SK-MEL-5 (cell line): ENCODE measurements around the gene METTL23. TPM values are rescaled to one million over a fixed set of nuclear protein-coding genes. Genes with fewer than 3 reads are reported as not detected.
"Not testable (repeated sequence)": the region's sequence is repeated elsewhere in the genome, so short reads cannot be mapped to it uniquely, and the experiment has no call there.

Experiments used
- DNase-seq: peaks from one replicate; pipeline ENCODE4 v3.0.0-alpha.2; 2016; ENCODE audit warnings: low read depth, low spot score
- in situ Hi-C: cut with HindIII; loops from 2 replicates; pipeline ENCODE4 v1.10.0; 2016; ENCODE audit warnings: low sequenced_read_pairs, high pct_unique_total_duplicates, low pct_unique_long_range_greater_than_20kb
- total RNA-seq: library from RNA; depleted of rRNA; stranded (reverse); fragments of >200 nt; shearing (Covaris generic); gene quantifications from 2 replicates; pipeline ENCODE4 v1.2.3, GENCODE V29; 2014

The METTL23 gene
- total RNA-seq, 1 experiment from 2014 or later, result 183 TPM

DNA sequence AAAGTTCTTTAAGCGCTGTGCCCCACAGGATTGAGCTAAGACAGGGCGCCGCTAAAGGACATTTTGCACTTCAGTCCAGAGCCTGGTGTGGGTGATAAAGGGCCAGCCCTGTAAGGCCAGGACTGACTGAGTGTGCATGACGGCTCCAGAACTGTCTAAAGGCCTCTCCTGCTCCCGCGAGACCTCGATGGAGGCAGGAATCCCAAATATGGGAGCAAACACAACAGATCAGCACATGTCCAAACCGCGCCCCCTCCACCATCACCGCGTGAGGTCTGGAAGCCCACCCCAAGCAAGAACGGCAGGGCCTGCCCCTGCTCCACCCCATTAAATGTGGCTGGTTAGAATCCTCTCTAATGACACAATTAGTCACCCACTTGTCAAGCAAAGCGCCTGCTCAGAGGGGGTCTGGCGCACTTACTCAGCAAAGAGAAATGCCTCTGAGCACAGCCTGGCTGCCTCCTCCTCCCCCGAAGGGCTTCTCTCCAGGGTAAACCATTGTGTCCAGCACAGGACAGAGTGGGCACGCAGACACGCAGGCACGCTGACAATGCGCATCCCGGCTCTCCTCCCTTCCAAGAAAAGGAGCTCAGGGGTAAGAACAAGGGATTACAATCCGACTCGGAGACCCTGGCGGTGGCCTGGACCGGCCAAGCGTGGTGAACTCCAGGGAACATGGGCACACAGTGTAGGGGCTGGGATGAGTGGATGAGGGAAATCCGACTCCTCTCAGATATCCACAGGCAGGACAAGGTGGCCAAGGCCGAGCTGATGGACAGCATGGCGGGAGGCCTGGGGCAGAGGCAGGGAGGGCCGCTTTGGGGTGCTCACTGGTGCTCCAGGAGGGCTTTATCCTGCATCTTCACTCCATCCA, 17.3 kb upstream of the METTL23 start:
- in situ Hi-C loops, result no loop called here

DNA sequence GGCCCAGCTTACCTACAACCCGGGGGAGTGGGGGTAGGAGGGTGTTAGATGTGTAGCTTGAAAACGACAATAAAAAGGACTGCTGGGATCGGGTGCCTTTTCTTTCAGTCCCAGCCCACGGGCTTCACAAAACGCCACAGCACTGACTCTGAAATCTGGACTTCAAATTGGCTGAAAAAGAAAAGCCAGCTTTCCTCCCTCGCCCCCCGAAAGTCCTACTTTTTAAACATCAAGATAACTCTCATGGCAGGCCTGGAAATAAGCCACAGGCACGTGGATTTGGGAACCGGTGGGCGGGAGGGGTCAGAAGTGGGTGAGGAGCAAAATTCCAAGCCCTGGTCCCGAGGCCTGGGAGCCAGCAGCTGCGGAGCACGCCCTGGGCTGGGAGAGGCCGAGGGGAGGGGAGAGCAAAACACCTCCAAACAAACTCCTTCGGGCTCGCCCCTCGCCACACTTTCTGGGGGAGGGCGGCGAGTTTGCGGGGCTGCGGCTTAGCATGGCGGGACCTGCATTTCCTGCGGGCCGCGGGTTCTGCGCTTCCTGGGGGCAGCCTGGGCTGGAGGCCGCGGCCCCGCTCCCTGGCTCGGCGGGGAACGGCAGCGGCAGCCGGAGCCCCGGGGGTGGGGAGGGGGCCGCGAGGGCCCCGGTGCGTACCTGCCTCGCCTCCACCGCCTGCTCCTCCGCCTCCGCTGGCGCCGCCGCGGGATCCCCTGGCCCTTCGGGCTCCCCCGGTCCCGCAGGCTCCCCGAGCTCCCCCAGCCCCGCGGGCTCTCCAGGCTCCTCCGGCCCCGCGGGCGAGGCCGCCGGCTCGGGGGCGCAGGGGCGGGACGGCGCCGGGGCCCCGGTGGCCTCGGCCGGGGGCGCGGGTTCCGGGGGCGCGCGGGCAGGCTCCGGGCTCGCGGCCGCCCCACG, 16.4 kb upstream of the METTL23 start:
- in situ Hi-C loops, result loop anchor here (10.0 kb wide), 1 partner anchor 135 kb away; no protein-coding TSS in a partner anchor

More for the DNA sequence above, 17.3 kb upstream of the METTL23 start:
- DNase-seq, result no peak

DNA sequence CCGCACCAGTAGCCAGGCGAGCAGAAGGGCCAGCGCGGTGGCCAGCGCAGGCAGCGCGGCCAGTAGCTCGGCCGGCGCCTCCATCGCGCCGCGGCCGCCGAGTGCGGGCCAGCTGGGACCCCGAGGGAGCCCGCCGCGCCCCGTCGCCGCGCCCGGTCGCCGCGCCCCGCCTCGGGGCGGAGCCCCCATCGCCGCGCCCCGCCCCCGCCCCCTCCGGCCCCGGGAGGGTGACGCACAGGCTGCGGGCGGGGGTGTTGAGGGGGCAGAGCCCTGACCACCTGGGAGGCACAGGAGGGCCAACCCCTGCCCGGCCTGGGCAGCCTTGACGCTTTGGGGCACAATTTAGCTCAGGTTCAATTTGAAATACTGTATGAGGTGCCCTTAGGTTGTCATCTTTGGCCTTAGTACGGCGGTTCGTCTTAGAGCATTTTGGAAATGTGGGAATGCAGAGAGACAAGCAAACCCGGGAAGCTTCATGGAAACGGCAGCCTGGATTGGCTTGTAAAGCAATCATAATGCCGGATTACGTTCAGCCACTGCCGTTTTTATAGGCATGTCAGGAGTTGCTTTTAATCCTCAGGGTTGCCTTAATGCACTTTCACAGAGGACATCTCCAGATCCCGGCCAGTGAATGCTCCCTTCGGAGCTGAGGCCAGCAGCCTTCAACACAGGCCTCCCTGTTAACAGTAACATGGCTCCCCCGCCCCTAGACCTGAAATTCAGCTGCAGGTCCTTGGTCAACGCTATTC, 15.6 kb upstream of the METTL23 start, which contains the start of gene MXRA7:
TSS of gene MXRA7 (minus strand) at position 103 of the 749 bp plus-strand sequence. CDS start at position 84, 19 bp downstream.
- in situ Hi-C loops, result loop anchor here (10.0 kb wide), 1 partner anchor 136 kb away; no protein-coding TSS in a partner anchor
- peak; percentile 71 for DNase-seq

More for the DNA sequence above, 16.4 kb upstream of the METTL23 start:
- peak; percentile 38 for DNase-seq

DNA sequence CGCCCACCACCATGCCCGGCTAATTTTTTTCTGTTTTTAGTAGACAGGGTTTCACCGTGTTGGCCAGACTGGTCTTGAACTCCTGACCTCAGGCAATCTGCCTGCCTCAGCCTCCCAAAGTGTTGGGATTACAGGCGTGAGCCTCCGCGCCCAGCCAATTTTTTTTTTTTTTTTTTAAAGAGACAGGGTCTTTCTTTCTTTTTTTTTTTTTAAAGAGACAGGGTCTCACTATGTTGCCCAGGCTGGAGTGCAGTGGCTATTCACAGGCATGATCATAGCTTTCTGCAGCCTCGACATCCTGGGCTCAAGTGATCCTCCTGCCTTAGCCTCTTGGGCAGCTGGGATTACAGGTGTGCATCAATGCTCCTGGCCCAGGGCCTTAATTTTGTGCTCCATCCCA, 14.3 kb upstream of the METTL23 start:
- in situ Hi-C loops, result loop anchor here (10.0 kb wide), 1 partner anchor 138 kb away; no protein-coding TSS in a partner anchor

DNA sequence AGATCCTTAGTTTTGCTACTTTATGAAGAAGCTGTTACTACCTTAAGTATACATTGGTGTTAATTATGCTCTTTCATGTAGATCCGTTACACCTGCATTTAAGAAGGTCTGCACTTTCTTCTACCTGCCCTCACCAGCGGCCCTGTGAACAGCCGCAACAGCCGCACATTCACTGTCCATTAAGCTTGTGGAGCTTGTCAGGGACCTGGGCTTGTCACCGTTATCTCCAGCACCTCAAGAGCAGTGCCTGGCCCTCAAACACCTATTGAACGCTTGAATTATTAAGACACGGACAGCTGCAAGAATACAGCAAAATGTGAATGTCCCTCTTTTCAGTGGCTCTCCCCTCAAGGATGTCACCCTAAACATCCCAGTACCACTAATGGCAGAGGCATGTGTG, 12.9 kb upstream of the METTL23 start:
- in situ Hi-C loops, result loop anchor here (10.0 kb wide), 1 partner anchor 139 kb away; no protein-coding TSS in a partner anchor
- DNase-seq, result no peak

More for the DNA sequence above, 14.3 kb upstream of the METTL23 start:
- not testable (repeated sequence) for DNase-seq

DNA sequence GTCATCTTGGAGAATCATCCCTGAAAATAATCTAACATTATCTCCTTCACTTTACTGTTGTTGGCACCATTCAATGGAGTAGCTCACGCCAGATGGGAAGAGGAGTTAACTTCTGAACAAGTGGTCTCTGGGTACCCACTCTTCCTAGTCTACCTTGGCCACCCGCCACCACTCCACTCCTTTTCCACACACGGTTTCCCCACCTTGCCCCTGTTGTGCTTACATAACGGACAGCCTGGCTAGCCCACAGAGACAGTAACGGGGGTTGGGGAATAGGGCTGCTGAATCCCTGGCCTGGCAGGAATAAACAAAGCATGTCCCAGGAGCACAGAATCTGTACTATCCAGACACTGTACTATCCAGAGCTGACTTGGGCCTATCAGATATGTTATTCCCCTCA, 12.3 kb upstream of the METTL23 start:
- in situ Hi-C loops, result loop anchor here (10.0 kb wide), 1 partner anchor 140 kb away; no protein-coding TSS in a partner anchor
- DNase-seq, result no peak

DNA sequence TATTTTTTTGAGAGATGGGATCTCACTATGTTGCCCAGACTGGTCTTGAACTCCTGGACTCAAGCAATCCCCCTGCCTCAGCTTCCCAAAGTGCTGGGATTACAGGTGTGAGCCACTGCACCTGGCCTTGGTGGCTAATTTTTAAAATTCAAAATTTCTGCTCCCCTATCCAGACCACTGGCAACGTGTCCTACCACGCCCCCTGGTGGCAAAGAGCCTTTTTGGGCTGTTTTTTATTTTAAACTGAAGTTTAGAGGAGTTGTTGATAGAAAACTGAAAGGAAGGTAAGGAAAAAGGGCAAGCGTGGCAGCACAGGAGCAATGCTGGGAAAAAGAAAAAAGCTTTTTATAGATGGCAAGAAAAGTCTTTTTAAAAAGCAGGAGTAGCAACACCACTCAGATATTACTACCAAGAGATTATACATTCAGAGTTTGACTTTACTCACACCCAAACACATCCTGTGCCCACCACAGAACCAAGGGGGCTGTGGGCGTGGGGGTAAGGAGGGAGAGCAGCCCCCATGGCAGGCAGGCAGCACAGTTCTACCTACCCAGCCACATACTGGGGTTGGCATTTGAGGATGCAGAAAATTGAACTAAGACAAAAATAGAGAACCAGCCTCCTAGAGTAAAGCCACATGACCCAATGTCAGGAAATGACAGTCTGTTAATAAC, 11.7 kb upstream of the METTL23 start:
- in situ Hi-C loops, result loop anchor here (10.0 kb wide), 1 partner anchor 140 kb away; no protein-coding TSS in a partner anchor
- peak; percentile 82 for DNase-seq

DNA sequence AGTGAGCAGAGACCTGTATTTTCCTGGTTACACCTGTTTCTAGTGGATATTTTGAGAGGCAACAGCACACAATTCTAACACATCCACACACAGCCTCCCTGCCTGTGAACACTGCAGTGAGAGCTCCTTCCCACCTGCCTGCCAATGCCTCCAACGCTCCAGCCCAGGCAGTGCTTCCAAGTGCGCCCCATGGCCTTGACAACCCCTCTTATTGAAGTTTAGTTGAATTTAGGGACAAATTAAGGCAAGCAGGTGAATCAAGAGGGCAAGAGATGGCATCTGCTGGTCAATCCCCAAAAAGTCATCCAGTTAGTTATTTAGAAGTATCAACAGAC, 11.2 kb upstream of the METTL23 start:
- in situ Hi-C loops, result loop anchor here (10.0 kb wide), 1 partner anchor 141 kb away; no protein-coding TSS in a partner anchor

DNA sequence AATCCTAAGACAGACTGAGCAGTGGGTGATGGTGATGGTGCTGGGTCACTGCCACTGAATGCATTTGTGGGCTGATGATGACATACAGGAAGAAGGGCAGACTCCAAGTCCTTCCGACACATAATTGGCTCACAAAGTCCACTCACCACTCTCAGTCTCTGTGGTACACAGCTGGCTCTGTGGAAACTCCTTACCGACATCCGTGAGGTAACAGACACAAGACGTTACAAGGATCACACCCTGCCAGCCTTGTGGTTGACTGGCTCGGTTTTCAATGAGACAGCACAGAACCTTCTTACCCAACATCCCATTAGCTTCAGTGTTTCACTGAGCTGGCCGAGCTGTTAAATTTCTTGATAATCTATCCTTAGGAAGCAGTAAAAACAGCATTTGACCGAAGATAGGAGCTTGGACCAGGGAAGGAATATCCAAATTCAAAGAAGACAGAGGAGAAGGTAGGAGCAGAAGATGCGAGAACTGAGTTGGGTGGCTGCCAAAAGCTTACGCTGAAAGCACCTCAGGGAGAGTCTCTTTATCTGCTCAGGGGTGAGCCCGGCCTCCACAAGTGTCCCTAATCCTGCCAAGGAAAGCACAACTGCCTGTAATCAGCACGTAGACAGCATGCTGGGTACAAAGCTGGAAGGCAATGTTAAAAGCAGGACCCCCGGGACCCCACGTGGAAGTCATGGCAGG, 10.3 kb upstream of the METTL23 start:
- in situ Hi-C loops, result loop anchor here (10.0 kb wide), 1 partner anchor 141 kb away; no protein-coding TSS in a partner anchor
- DNase-seq, result peak; percentile 83

More for the DNA sequence above, 11.2 kb upstream of the METTL23 start:
- DNase-seq, result no peak

DNA sequence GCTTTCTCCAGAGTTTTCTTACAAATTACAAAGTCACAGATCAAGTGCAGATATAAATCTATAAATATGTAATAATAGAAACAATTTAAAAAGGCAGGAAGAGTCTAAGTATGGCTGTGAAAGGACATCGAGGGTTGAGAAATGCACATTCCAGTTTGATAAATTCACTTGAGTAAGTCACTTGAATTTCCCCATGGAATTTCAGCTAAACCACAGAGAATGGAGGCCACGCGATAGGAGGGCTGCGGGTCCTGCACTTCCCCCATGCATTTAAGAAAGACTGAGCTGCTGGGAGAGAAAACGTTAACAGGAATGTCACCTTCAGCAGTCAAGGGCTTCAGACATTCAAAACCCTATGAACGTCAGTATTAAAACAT, 9.8 kb upstream of the METTL23 start:
- in situ Hi-C loops, result loop anchor here (10.0 kb wide), 1 partner anchor 142 kb away; no protein-coding TSS in a partner anchor

DNA sequence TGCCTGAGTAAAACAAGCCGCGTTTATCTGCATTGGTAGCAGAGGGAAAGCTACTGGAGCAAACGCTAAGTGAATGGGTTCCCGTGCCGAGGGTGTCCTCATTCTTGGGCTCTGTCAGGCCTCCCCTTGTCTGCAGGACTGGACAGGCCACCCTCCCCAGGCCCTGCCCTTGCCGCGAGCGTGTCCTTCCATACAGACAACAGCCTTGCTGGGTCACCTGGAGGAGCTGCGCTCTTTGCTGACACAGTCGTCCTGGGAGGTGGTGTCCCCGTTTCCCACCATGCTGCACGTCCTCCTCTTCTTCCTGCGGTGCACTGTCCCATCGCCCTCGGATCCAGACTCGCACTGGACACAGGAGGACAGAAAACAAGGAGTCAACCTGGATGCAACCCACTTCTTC, 8.1 kb upstream of the METTL23 start:
- in situ Hi-C loops, result loop anchor here (10.0 kb wide), 1 partner anchor 144 kb away; no protein-coding TSS in a partner anchor
- DNase-seq, result no peak

More for the DNA sequence above, 9.8 kb upstream of the METTL23 start:
- no peak for DNase-seq

DNA sequence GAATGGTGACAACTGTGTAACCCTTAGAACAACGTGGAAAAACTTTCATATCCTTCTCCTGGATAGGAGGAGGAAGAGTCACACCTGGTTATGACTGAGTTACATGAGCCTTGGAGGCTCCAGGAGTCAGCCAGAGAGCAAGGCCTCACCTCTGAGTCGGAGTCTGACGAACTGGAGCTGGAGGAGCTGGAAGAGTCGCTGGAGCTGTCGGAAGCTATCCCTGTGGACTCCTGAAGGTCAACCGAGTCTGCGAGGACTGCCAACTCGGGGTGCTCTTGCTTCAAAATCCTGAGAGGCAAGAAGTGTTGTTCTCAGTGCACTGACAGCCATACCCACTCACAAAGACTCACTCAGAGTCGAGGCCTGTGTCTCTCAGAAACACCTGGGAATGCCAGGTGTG, 6.4 kb upstream of the METTL23 start:
- no peak for DNase-seq
- in situ Hi-C loops, result no loop called here

DNA sequence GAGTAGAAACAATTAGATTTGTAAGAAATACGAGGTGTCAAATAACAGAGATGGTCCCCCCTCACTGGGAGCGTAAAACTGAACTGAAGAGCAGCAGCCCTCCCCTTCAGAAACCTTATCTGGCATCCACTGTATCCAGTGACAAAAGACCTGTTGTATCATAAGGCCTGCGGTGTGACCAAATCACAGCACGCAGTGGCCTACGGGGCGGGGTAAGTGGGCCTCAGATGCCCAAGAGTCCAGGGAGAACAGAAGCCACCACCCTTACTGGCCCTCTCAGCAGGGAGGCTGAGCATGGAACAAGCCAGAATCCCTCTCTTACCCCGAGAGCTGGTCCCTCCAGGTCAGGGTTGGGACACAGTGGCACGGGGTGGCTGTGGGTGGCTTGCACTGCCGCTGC, 5.7 kb upstream of the METTL23 start:
- in situ Hi-C loops, result no loop called here
- DNase-seq, result peak; percentile 55

DNA sequence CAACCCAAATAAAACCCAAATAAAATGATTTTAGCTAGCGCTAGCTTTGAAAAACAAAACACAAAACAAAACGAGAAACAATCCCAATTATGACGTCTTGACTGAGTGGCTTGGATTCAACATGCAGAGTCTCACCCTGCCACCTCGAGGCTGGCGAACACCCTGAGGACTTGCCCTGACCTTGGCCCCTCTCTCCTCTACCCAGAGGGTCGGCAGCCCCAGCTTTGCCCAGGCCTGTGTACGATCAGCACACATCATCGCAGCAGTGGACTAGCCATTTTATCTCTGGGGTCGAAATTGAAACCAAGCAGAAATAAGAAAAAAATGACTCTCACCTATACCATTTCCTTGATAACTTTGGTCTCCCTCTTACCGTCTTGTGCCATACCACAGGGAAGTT, 5.2 kb upstream of the METTL23 start:
- in situ Hi-C loops, result no loop called here
- DNase-seq, result no peak

DNA sequence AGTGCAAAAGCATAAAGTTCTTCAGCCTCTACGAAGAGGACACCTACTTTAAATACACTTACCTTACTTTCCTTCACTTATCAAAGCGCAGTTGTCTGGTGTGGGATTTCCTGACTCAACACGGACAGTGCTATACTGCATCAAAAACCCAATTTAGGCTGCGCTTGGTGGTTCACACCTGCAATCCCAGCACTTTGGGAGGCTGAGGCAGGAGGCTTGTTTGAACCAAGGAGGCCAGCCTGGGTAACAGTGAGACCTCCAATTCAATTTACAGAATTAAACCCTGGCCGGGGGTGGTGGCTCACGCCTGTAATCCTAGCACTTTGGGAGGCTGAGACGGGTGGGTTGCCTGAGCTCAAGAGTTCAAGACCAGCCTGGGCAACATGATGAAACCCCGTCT, 4.4 kb upstream of the METTL23 start:
- DNase-seq, result no peak
- in situ Hi-C loops, result no loop called here

DNA sequence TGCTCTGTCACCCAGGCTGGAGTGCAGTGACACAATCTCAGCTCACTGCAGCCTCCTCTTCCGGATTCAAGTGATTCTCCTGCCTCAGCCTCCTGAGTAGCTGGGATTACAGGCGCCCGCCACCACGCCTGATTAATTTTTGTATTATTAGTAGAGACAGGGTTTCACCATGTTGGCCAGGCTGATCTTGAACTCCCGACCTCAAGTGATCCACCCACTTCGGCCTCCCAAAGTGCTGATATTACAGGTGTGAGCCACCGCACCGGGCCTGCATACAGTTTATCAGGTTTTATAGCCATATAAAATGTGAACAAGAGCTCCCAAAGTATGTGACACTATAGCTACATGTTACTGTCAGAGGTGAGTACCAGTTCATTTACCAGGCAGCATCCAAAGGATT, 3.7 kb upstream of the METTL23 start:
- DNase-seq, in situ Hi-C loops: not testable (repeated sequence)
